GM23248 (cell line): Measurements from ENCODE around the gene MIB1.

ENCODE experiments used
- EZH2 ChIP-seq: fragments of 200-600 bp; sonication (generic); IDR thresholded peaks from 2 replicates; pipeline ENCODE4 v1.6.1; 2018; ENCODE audit warnings: antibody characterized with exemption, mild to moderate bottlenecking; ENCODE audit not compliant: insufficient read depth, poor library complexity, severe bottlenecking
- EZH2phosphoT487 ChIP-seq: fragments of 200-600 bp; sonication (generic); IDR thresholded peaks from 2 replicates; pipeline ENCODE4 v1.6.1; 2018; ENCODE audit warnings: antibody characterized with exemption, moderate library complexity, mild to moderate bottlenecking, low read depth; ENCODE audit not compliant: insufficient read depth

- TF ChIP-seq EZH2 (no peak), EZH2phosphoT487 (no peak)
These were observed 40.0 kb upstream of the MIB1 start for GRCh38 chr18:21700528-21701075.
